Smooth muscle cell (in vitro differentiated cells): ENCODE data around the gene UBL7. TPM values are rescaled to one million over a fixed set of nuclear protein-coding genes. Genes with fewer than 3 reads are reported as not detected.

ENCODE experiments used
- DNase-seq: peaks from one replicate; lab custom pipeline; 2025; ENCODE audit not compliant: unreplicated experiment; lab: John Stamatoyannopoulos, UW
- H2AFZ ChIP-seq: fragments of 200-600 bp; sonication (generic); 2 replicates; pipeline ENCODE4 v1.6.0; 2016; ENCODE audit warnings: antibody characterized with exemption, low read depth, mild to moderate bottlenecking
- H3F3A ChIP-seq: fragments of 200-600 bp; sonication (generic); 2 replicates; pipeline ENCODE4 v1.6.0; 2017; ENCODE audit warnings: antibody characterized with exemption, low read depth
- H3K27ac ChIP-seq: fragments of 200-600 bp; sonication (generic); 2 replicates; pipeline ENCODE4 v1.5.1; 2016; ENCODE audit warnings: low read depth, mild to moderate bottlenecking
- H3K27me3 ChIP-seq: fragments of 200-600 bp; sonication (generic); 2 replicates; pipeline ENCODE4 v1.6.1; 2016; ENCODE audit warnings: low read depth, mild to moderate bottlenecking
- H3K36me3 ChIP-seq: fragments of 200-600 bp; sonication (generic); 2 replicates; pipeline ENCODE4 v1.5.1; 2016; ENCODE audit warnings: low read depth
- H3K4me1 ChIP-seq: fragments of 200-600 bp; sonication (generic); 2 replicates; pipeline ENCODE4 v1.5.1; 2016; ENCODE audit warnings: low read depth
- H3K4me2 ChIP-seq: fragments of 200-600 bp; sonication (generic); 2 replicates; pipeline ENCODE4 v1.6.0; 2016; ENCODE audit warnings: mild to moderate bottlenecking
- H3K4me3 ChIP-seq: fragments of 200-600 bp; sonication (generic); 2 replicates; pipeline ENCODE4 v1.5.1; 2016; ENCODE audit warnings: mild to moderate bottlenecking
- H3K79me2 ChIP-seq: fragments of 200-600 bp; sonication (generic); 2 replicates; pipeline ENCODE4 v1.6.0; 2016; ENCODE audit warnings: low read depth, mild to moderate bottlenecking
- H3K9ac ChIP-seq: fragments of 200-600 bp; sonication (generic); 2 replicates; pipeline ENCODE4 v1.6.0; 2016; ENCODE audit warnings: low read depth
- H3K9me3 ChIP-seq: fragments of 200-600 bp; sonication (generic); replicated peaks from 2 replicates; pipeline ENCODE4 v1.5.1; 2016; ENCODE audit warnings: low read depth
- H4K20me1 ChIP-seq: fragments of 200-600 bp; sonication (generic); 2 replicates; pipeline ENCODE4 v1.6.0; 2016; ENCODE audit warnings: low read depth
- CTCF ChIP-seq: fragments of 200-600 bp; sonication (generic); IDR thresholded peaks from 2 replicates; pipeline ENCODE4 v1.5.1; 2017; ENCODE audit warnings: borderline replicate concordance, mild to moderate bottlenecking, antibody characterized with exemption; ENCODE audit not compliant: insufficient read depth, poor library complexity, severe bottlenecking
- WGBS: methylation state at CpG from one replicate; pipeline ENCODE4 v1.1.7; 2016; ENCODE audit warnings: low lambda C conversion rate; 5-methylcytosine and 5-hydroxymethylcytosine counted together
- polyA plus RNA-seq: library from polyadenylated mRNA; unstranded; fragments of >200 nt; fragmentation: Nextera tagmentation; extraction: Ambion mirVana; gene quantifications from 2 replicates; pipeline ENCODE4 v1.2.1, GENCODE V29; 2016
- total RNA-seq: library from RNA; depleted of rRNA; stranded (reverse); fragments of >200 nt; gene quantifications from 2 replicates; pipeline ENCODE4 v1.2.3, GENCODE V29; 2014

The UBL7 gene
- total and polyA plus RNA-seq, 2 experiments from 2014 or later, result 60.6 to 64.4 TPM

- Histone ChIP-seq H2AFZ (no peak overlapping the region), H3K9ac (peak overlapping the region; percentile 54)
- no peak for TF ChIP-seq CTCF
Observed at GRCh38 chr15:74406517-74406916, 54.4 kb downstream of the UBL7 start.

GRCh38 chr15:74405823-74406222 lies 55.1 kb downstream of the UBL7 start:
- 64% methylated on average over 7 of the region's 7 CpGs for WGBS
- Histone ChIP-seq H3F3A (peaks cover 23% of the 10 kb centered on the region), H3K9me3 (no peaks in the 10 kb centered on the region), H3K27me3 (no peaks in the 10 kb centered on the region), H2AFZ (no peak overlapping the region), H3K4me3 (no peak overlapping the region), H4K20me1 (no peaks in the 10 kb centered on the region), H3K79me2 (no peaks in the 10 kb centered on the region), H3K9ac (no peak overlapping the region), H3K4me2 (peak overlapping the region; percentile 75), H3K27ac (peak overlapping the region; percentile 85), H3K36me3 (no peaks in the 10 kb centered on the region), H3K4me1 (peaks cover 19% of the 10 kb centered on the region)
- no peak for TF ChIP-seq CTCF
- DNase-seq, result no peak

More at GRCh38 chr15:74406517-74406916, 54.4 kb downstream of the UBL7 start:
- Histone ChIP-seq H3K4me3 (no peak overlapping the region), H3K79me2 (no peaks in the 10 kb centered on the region), H3K27ac (peak overlapping the region; percentile 85), H3K4me2 (peak overlapping the region; percentile 75), H3K27me3 (no peaks in the 10 kb centered on the region), H3F3A (peaks cover 23% of the 10 kb centered on the region), H3K4me1 (peaks cover 19% of the 10 kb centered on the region), H4K20me1 (no peaks in the 10 kb centered on the region), H3K36me3 (no peaks in the 10 kb centered on the region), H3K9me3 (no peaks in the 10 kb centered on the region)
- no peak for DNase-seq
- WGBS, result 91% methylated on average over 4 of the region's 4 CpGs

- Histone ChIP-seq H4K20me1 (no peaks in the 10 kb centered on the region), H3K27ac (no peak overlapping the region), H3K79me2 (no peaks in the 10 kb centered on the region), H3K4me2 (peak overlapping the region; percentile 25), H3K9me3 (no peaks in the 10 kb centered on the region), H3K36me3 (no peaks in the 10 kb centered on the region), H3K9ac (no peak overlapping the region), H3F3A (peaks cover 23% of the 10 kb centered on the region), H3K4me1 (peaks cover 26% of the 10 kb centered on the region), H2AFZ (no peak overlapping the region), H3K27me3 (no peaks in the 10 kb centered on the region), H3K4me3 (no peak overlapping the region)
- DNase-seq, result no peak
- WGBS, result 66% methylated on average over 16 of the region's 16 CpGs
- TF ChIP-seq CTCF, result no peak
Observed at GRCh38 chr15:74403991-74404563, 56.9 kb downstream of the UBL7 start.

- TF ChIP-seq CTCF, result no peak
- no peak overlapping the region for H3K9ac ChIP-seq
Observed at GRCh38 chr15:74403588-74403919, 57.4 kb downstream of the UBL7 start.

More at GRCh38 chr15:74403588-74403919, 57.4 kb downstream of the UBL7 start:
- Histone ChIP-seq H3K27ac (no peak overlapping the region), H4K20me1 (no peaks in the 10 kb centered on the region), H2AFZ (no peak overlapping the region), H3F3A (peaks cover 23% of the 10 kb centered on the region), H3K4me3 (no peak overlapping the region), H3K9me3 (no peaks in the 10 kb centered on the region), H3K4me1 (peaks cover 26% of the 10 kb centered on the region), H3K4me2 (peak overlapping the region; percentile 25), H3K27me3 (no peaks in the 10 kb centered on the region), H3K79me2 (no peaks in the 10 kb centered on the region), H3K36me3 (no peaks in the 10 kb centered on the region)
- WGBS, result 89% methylated on average over 10 of the region's 10 CpGs
- no peak for DNase-seq
